GM21786 (cell line): ENCODE data around the gene SPIB.
"Not testable (repeated sequence)": the region's sequence is repeated elsewhere in the genome, so short reads cannot be mapped to it uniquely, and the experiment has no call there.

Experiments
- ATAC-seq: cut with Tn5 transposase; IDR thresholded peaks from one replicate; pipeline ENCODE4 v1.9.1; 2021; ENCODE audit not compliant: unreplicated experiment

The SPIB gene

GRCh38 chr19:50418176-50419021 is at the start of gene SPIB:
Gene SPIB (plus strand): TSS chr19:50418938. CDS start chr19:50418963, 25 bp downstream.
- no peak for ATAC-seq

GRCh38 chr19:50371914-50372475 is 46.7 kb upstream of the SPIB start:
- no peak for ATAC-seq

- ATAC-seq, result peak; percentile 79
These were observed 42.3 kb upstream of the SPIB start, which contains the start of gene NR1H2 for GRCh38 chr19:50376166-50377050. Gene NR1H2 (plus strand): TSS chr19:50376457. CDS start chr19:50377606, 1,149 bp downstream.

- ATAC-seq, result no peak
These were observed 41.7 kb upstream of the SPIB start for GRCh38 chr19:50377051-50377461.

- no peak for ATAC-seq
These were observed 41.2 kb upstream of the SPIB start for GRCh38 chr19:50377517-50377916.

GRCh38 chr19:50378169-50378862 is 40.4 kb upstream of the SPIB start:
- ATAC-seq, result no peak

GRCh38 chr19:50378863-50379236 is 39.9 kb upstream of the SPIB start:
- ATAC-seq, result no peak

- ATAC-seq, result no peak
These were observed 39.1 kb upstream of the SPIB start for GRCh38 chr19:50379602-50380001.

- no peak for ATAC-seq
These were observed 38.6 kb upstream of the SPIB start for GRCh38 chr19:50380137-50380536.

GRCh38 chr19:50380751-50381151 is 38.0 kb upstream of the SPIB start:
- no peak for ATAC-seq

- no peak for ATAC-seq
These were observed 36.6 kb upstream of the SPIB start for GRCh38 chr19:50381881-50382729.

GRCh38 chr19:50383001-50383851 is 35.5 kb upstream of the SPIB start:
- no peak for ATAC-seq

- peak; percentile 82 for ATAC-seq
These were observed 34.7 kb upstream of the SPIB start, which contains the start of gene POLD1 for GRCh38 chr19:50383852-50384684. Gene POLD1 (plus strand): TSS chr19:50384347. CDS start chr19:50398852, 14,505 bp downstream.

- no peak for ATAC-seq
These were observed 33.8 kb upstream of the SPIB start for GRCh38 chr19:50384685-50385535.

GRCh38 chr19:50387176-50387867 is 31.4 kb upstream of the SPIB start:
- ATAC-seq, result no peak

GRCh38 chr19:50387868-50388245 is 30.9 kb upstream of the SPIB start:
- ATAC-seq, result no peak

GRCh38 chr19:50390295-50390694 is 28.4 kb upstream of the SPIB start:
- ATAC-seq, result not testable (repeated sequence)
